HUES64 (cell line): Measurements from ENCODE around the gene IGSF9.

Experiments
- H3K27ac ChIP-seq: 2 replicates; pipeline ENCODE4 v1.7.0; 2013; ENCODE audit warnings: low read depth, low read length, inconsistent platforms
- H3K27me3 ChIP-seq: 2 replicates; pipeline ENCODE4 v1.6.1; 2013; ENCODE audit warnings: mild to moderate bottlenecking, low read length; ENCODE audit not compliant: insufficient read depth
- H3K36me3 ChIP-seq: 2 replicates; pipeline ENCODE4 v1.6.1; 2013; ENCODE audit warnings: mild to moderate bottlenecking, low read length; ENCODE audit not compliant: insufficient read depth
- H3K4me1 ChIP-seq: 2 replicates; pipeline ENCODE4 v1.6.1; 2013; ENCODE audit warnings: mild to moderate bottlenecking, low read length, moderate library complexity; ENCODE audit not compliant: insufficient read depth
- H3K4me3 ChIP-seq: 2 replicates; pipeline ENCODE4 v1.5.1; 2013; ENCODE audit warnings: mild to moderate bottlenecking, low read length, moderate library complexity
- H3K9ac ChIP-seq: 2 replicates; pipeline ENCODE4 v1.6.1; 2013; ENCODE audit warnings: mild to moderate bottlenecking, low read depth, low read length
- H3K9me3 ChIP-seq: 2 replicates; pipeline ENCODE4 v1.6.1; 2013; ENCODE audit warnings: low read depth, low read length; ENCODE audit not compliant: insufficient read depth
- WGBS: fragments of 150-250, 120-280 bp; methylation state at CpG from one replicate; pipeline ENCODE4 v1.1.7; 2013; ENCODE audit warnings: missing lambda C conversion rate; 5-methylcytosine and 5-hydroxymethylcytosine counted together

Gene IGSF9

DNA sequence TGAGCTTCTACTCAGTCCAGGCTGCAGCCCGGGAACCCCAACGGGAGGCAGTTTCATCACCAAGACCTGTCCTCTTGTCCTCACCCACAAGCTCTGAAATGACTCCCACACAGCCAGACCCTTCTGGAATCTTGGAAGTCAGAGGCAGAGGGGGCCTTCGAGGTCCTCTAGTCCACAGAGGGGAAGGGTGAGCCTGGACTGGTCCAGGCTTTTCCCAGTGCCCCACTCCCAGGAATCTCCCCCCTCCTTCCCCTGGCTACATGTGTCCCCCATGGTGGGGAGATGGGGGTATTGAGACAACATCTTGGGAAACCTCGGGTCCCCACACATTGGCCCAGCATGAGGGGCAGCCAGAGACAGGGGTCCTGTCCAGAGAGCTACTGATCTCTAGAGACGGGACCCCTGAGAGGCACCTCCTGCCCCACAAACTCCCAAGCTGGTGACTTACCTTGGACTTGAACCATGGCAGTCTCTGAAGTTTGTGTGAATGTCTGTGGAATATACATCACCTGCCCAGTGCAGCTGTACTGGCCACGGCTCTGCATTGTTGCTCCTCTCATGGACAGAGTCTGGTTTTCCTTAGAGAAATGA lies 28.0 kb upstream of the IGSF9 start:
- 85% methylated on average over 6 of the region's 6 CpGs for WGBS
- Histone ChIP-seq H3K9me3 (no peaks in the 10 kb centered on the region), H3K4me3 (no peak overlapping the region), H3K9ac (no peak overlapping the region), H3K4me1 (no peaks in the 10 kb centered on the region), H3K36me3 (no peaks in the 10 kb centered on the region), H3K27ac (no peak overlapping the region), H3K27me3 (0 out of 2 replicates have a peak, but pooled peaks cover 3% of the 10 kb centered on the region)

DNA sequence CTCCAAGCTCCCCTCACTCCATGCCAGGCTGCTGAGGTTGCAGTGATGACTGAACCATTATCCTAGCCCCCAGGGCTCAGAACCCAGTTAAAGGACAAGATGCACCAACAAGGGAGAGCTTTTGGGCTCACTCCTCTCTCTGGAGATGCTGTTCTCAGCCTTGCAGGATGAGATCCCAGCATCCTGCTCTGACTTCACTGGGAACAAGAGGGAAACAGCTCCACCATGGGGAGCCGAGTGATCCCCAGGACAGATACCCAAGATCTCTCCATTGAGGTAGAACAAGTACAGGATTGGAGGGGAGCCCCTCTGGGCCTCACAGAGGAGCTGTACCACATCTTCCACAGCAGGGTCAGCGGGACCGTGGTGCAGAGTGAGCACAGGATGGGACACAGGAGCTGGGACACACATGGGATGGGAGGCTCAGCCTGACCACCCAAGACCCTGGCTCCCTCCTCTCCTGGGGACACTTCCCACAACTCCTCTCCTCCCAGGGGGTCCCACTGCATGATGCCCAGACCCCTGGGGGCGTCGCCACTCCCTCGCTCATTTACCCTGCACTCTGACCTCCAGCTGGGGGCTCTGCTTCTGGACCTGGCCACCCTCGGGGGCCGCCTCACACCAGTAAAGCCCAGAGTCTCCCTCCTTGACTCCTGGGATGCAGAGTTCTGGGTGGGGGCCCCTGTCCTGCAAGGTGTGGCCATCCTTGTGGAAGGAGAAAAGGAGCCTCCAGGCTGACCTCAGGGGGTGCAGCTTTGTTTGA lies 27.2 kb upstream of the IGSF9 start:
- Histone ChIP-seq H3K4me1 (no peaks in the 10 kb centered on the region), H3K36me3 (no peaks in the 10 kb centered on the region), H3K9ac (no peak overlapping the region), H3K27ac (no peak overlapping the region), H3K27me3 (0 out of 2 replicates have a peak, but pooled peaks cover 3% of the 10 kb centered on the region), H3K4me3 (no peak overlapping the region), H3K9me3 (no peaks in the 10 kb centered on the region)
- 89% methylated on average over 8 of the region's 8 CpGs for WGBS

DNA sequence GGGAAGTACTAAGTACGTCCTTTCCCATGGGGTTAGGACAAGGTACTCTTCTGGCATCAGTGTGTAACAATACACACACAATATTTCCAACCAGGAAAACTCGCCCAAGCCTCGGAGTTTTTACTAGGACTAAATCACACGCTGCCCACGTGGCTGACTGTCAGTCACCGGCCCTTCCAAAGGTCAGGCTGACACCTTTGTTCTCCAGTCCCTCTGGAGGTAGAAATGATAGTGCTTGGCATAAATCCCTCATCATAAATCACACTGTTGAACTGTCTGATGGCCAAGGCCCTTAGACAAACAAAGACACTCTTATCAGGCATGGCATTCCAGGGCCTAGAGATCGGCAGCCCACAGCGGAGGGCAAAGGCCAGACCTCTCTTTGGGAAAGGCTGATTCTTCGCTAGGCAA lies 25.5 kb upstream of the IGSF9 start:
- WGBS: 83% methylated on average over 9 of the region's 9 CpGs
- no peaks in the 10 kb centered on the region for H3K36me3 ChIP-seq

DNA sequence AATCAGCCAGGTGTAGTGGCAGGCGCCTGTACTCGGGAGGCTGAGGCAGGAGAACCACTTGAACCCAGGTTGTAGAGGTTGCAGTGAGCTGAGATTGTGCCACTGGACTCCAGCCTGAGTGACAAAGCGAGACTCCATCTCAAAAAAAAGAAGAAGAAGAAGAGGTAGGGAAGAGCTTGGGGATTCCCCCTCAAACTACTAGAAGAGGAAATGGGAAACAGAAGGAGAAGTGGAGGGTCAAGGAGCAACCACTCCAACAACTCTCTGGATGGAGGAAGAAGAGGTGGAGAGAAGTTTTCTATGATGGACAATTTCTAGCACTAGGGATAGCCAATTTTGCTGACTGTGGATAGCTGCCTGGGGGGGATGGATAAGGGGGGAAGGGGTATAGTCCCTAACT lies 23.5 kb upstream of the IGSF9 start:
- WGBS: 95% methylated on average over 3 of the region's 3 CpGs

More for the DNA sequence above, 25.5 kb upstream of the IGSF9 start:
- H3K27me3 ChIP-seq: 0 out of 2 replicates have a peak, but pooled peaks cover 3% of the 10 kb centered on the region
- H3K9me3 ChIP-seq: no peaks in the 10 kb centered on the region
- no peaks in the 10 kb centered on the region for H3K4me1 ChIP-seq
- H3K27ac ChIP-seq: no peak overlapping the region
- H3K9ac ChIP-seq: no peak overlapping the region
- H3K4me3 ChIP-seq: no peak overlapping the region

DNA sequence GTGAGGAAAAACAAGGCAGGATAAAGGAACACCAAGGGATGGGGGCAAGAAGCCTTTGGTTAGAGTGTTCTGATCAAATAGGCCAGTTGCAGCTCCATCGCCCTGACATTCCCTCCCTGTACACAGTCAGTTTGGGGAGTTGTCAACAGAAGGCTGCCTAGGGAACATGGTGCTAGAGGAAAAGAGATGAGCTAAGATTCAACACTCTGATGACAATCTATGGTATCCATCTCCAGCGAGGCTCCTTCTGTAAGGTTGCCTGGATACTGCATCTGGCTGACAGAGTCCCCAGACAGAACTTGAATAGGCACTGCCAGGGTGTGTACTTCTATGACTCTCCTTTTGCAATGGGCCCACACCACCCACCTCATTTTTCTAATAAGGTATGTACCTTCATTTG lies 19.9 kb upstream of the IGSF9 start:
- H3K27ac ChIP-seq: no peak overlapping the region
- 95% methylated on average over 2 of the region's 2 CpGs for WGBS
- no peaks in the 10 kb centered on the region for H3K36me3 ChIP-seq
- H3K4me1 ChIP-seq: no peaks in the 10 kb centered on the region
- H3K9me3 ChIP-seq: no peaks in the 10 kb centered on the region
- no peak overlapping the region for H3K4me3 ChIP-seq
- no peaks in the 10 kb centered on the region for H3K27me3 ChIP-seq
- no peak overlapping the region for H3K9ac ChIP-seq

More for the DNA sequence above, 23.5 kb upstream of the IGSF9 start:
- Histone ChIP-seq H3K9ac (no peak overlapping the region), H3K27ac (no peak overlapping the region), H3K9me3 (no peaks in the 10 kb centered on the region), H3K4me3 (no peak overlapping the region), H3K4me1 (no peaks in the 10 kb centered on the region), H3K27me3 (no peaks in the 10 kb centered on the region), H3K36me3 (no peaks in the 10 kb centered on the region)

DNA sequence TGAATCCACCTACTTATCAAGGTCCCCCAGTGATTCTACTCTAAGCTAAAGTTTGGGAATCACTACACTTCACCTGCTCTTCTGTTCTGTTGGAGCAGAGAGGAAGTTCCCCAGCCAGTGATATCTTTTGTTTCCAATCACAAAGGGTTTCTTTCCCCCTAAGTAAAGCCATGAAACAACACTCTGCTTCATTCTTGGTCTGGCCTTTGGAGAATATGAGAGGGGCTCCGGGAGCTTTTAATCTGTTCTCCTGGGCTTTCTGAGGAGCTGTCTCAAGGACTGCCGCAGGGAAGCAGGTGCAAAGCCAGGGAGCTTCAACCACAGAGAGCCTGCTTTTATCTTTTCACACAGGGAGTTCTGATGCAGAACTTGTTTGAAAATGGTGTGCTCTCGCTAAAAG lies 18.7 kb upstream of the IGSF9 start:
- Histone ChIP-seq H3K4me1 (no peaks in the 10 kb centered on the region), H3K27ac (no peak overlapping the region), H3K36me3 (no peaks in the 10 kb centered on the region), H3K4me3 (no peak overlapping the region), H3K9ac (no peak overlapping the region), H3K27me3 (no peaks in the 10 kb centered on the region), H3K9me3 (no peaks in the 10 kb centered on the region)
- 64% methylated on average over 3 of the region's 3 CpGs for WGBS

DNA sequence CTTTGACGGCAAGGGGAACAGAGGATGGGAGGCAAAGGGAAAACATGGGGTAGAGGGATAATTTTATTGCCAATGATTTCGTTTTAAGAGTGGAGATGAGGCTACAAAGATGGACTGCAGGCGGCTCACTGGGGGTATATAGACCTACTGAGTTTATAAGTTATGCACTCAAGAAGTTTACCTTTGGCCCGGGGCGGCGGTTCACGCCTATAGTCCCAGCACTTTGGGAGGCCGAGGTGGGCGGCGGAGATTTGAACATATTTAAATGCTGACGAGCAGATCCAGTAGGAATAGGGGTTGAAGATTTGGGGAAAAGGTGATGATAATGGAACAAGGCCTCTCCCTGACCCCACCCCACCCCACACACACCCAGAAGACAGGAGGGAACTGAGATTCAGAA lies 16.8 kb upstream of the IGSF9 start:
- no peak overlapping the region for H3K4me3 ChIP-seq
- WGBS: 94% methylated on average over 10 of the region's 11 CpGs

DNA sequence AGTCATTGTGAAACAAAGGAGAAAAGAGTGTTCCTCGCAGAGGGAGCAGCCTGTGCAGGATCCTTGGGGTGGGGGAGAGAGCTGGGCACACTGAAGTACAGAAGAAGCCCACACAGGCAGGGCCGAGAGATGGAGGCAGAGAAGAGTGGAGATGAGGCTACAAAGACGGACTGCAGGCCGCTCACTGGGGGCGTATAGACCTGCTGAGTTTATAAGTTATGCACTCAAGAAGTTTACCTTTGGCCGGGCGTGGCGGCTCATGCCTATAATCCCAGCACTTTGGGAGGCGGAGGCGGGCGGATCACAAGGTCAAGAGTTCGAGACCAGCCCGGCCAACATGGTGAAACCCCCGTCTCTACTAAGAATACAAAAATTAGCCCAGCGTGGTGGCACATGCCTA lies 16.2 kb upstream of the IGSF9 start:
- 92% methylated on average over 15 of the region's 15 CpGs for WGBS
- Histone ChIP-seq H3K9me3 (no peaks in the 10 kb centered on the region), H3K4me1 (no peaks in the 10 kb centered on the region), H3K36me3 (no peaks in the 10 kb centered on the region), H3K27me3 (no peaks in the 10 kb centered on the region), H3K4me3 (no peak overlapping the region), H3K27ac (no peak overlapping the region), H3K9ac (no peak overlapping the region)

More for the DNA sequence above, 16.8 kb upstream of the IGSF9 start:
- Histone ChIP-seq H3K36me3 (no peaks in the 10 kb centered on the region), H3K4me1 (no peaks in the 10 kb centered on the region), H3K9ac (no peak overlapping the region), H3K27me3 (no peaks in the 10 kb centered on the region), H3K9me3 (no peaks in the 10 kb centered on the region), H3K27ac (no peak overlapping the region)

DNA sequence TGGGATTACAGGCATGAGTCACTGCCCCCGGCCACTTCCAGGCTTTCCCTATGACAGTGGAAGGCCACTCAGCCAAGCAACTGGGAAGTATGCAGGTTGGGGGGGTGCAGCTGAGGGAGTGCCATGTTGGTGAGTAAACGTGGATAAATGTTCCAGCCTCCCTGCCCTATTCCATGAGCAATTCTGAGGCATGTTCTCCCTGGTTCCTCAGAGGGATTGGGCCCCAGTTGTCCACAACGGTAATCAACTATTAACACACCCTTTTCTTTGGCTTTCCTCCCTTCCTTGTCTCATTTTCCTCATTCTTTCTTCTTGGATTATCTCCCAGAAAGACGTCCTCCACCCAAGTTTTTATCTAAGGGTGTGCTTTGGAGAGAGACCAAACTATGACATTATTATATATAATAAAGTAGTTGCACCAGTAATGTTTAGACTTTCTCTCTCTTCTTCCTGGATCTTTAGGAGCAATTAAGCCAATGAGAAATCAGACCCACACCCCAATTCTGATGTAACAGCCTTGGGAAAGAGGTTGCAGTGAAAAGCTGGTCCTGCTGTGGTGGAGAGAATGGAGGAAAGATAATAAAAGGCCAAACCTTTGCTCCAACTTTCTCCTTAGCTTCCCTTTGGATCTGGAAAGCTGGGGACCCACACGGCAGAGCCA lies 15.4 kb upstream of the IGSF9 start:
- Histone ChIP-seq H3K9ac (no peak overlapping the region), H3K4me3 (no peak overlapping the region), H3K27me3 (no peaks in the 10 kb centered on the region), H3K36me3 (no peaks in the 10 kb centered on the region), H3K4me1 (no peaks in the 10 kb centered on the region), H3K9me3 (no peaks in the 10 kb centered on the region), H3K27ac (no peak overlapping the region)
- 89% methylated on average over 4 of the region's 5 CpGs for WGBS

DNA sequence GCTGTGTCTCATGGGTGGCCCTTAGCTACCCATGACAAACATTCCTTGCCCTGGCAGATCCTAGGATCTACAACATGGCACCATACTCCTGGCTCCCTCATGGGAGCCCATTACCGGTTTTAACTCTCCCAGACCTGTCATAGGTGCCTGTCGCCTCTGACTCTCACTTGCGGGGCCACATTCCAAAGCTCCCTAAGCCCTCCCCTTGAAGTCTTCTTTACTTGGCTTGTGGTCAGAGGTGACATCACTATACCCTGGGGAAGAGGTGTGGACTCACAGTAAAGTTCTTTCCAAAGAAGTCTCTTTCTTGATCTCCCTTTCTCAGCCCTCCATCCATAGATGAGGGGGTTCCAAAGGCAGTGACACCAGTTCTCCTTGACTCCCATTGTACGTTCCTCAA lies 14.0 kb upstream of the IGSF9 start:
- Histone ChIP-seq H3K36me3 (no peaks in the 10 kb centered on the region), H3K27me3 (no peaks in the 10 kb centered on the region), H3K27ac (no peak overlapping the region), H3K4me1 (no peaks in the 10 kb centered on the region), H3K4me3 (no peak overlapping the region), H3K9me3 (no peaks in the 10 kb centered on the region), H3K9ac (no peak overlapping the region)
- WGBS: 81% methylated on average over 4 of the region's 4 CpGs

DNA sequence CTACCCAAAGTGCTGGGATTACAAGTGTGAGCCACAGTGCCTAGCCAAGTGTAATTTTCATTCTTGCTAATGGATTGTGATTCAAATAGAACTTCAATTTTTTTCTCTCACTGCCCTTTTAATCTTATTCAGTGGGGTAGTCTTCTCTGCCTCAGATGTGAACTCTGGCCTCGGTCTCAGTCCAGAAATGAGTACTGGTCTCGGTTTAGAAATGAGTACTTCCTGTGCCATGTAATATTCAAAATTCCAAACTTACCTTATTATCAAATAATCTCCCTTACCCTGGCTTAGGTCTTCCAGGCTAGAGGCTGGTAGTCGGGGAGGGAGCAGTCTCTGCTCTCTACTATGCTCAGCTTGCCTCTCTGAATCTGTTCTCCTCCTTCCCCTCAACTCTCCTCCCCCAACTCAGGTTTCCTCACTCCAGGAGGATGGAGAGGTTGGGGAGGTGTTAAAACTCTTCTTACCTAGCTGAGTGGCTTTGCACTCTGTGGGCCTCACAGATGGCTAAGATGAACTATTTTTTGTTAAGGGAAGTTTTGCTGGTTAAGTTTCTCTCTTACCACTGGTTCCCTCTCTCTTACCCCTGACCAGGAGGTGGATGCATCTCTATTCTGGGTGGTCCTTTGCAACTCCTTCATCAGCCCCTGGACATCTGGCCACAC lies 13.4 kb upstream of the IGSF9 start:
- Histone ChIP-seq H3K4me3 (no peak overlapping the region), H3K4me1 (no peaks in the 10 kb centered on the region), H3K36me3 (no peaks in the 10 kb centered on the region), H3K27ac (no peak overlapping the region), H3K9me3 (no peaks in the 10 kb centered on the region), H3K27me3 (no peaks in the 10 kb centered on the region), H3K9ac (no peak overlapping the region)
- 57% methylated on average over 3 of the region's 3 CpGs for WGBS
